Ramos (cell line): ENCODE measurements around the gene DONSON.

Experiments used
- in situ Hi-C: fragments of 300-500 bp; cut with MboI; formaldehyde crosslinking; loops from one replicate; pipeline ENCODE4 v1.14.3; 2022; ENCODE audit warnings: low sequenced_read_pairs; ENCODE audit not compliant: unreplicated experiment

The DONSON gene

DNA sequence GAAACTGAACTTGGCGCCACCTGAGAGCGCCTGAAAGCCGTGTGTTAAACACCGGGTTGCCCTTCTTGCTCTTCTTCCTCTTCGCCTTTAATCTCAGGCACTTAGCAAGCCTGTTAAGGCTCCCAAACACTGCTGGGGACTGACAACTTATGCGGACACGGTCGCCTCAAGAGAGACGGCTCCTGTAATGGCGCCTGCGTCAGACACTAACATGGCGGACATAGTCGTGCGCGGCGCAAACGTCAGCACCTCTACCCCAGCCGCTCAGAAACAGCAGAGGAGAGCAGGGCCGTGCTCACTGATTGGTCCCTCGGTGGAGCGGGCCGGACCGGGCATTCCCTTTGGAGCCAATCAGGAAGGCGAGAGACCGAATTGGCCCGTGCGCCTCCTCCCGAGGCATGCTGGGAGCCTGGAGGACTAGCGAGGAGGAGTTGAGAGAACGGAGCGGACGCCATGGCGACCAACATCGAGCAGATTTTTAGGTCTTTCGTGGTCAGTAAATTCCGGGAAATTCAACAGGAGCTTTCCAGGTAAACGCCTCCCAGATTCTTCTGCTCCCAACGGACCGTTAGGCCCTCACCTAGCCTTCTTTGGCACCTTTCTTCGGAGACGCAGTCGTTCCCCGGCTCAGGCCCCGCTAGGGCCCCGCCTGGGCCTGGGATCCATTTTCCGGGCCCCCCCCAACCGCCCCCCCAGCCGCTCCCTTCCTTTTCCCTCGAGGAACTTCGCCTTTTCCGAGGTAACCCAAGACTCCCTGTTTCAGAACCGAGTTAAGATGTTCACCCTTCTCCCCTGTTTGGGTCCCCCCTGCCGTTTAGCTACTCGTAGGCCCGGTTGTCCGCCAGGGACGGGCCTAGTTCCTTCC is 45.6 kb downstream of the DONSON start, which contains the start of gene SON:
SON (plus strand) TSS at position 399 of the 865 bp plus-strand sequence; CDS start at position 454, 55 bp downstream.
- in situ Hi-C loops, result no loop called here

DNA sequence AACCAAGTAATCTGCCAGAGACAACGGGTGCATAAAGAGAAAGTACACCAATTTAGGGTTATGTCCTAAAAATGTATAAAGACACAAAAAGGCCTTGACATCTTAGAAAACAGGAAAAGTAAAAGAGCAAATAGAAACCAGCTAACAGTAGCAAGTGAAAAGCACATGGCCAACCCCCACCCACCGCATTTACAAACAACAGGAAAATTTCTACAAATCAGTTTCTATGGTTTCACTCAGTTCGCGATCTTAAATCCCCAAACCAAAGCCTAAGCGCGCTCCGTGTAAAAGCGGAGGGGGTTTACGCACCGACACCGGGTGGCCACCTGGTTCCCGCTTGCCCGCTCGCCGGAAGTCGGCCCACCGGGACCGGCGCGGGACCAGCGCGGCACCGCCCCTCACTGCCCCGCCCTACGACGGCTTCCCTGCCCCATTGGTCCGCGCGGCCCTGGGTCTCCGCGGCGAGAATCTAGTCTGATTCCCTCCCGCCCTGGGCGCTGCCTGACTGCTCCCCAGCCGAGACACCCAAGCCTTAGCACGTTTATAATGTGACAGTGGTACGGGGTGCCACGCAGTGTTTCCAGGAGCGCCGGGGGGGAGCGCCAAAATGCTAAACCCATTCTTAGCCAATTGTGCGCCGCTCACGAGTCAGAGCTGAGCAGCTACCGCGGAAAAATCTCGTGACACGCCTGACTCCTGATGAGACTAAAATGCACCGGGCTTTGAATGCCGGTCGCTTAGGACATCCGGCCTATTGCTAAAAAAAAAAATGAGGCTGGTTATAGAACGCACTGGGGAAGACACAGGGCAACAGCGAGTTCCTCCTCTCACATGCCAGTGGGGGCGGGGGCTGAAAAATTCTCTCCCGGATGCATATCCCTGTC is 46.5 kb downstream of the DONSON start, which contains the start of gene GART:
GART (minus strand) TSS at position 362 of the 884 bp plus-strand sequence. CDS start 2,802 bp downstream, outside the sequence.
- in situ Hi-C loops, result no loop called here

DNA sequence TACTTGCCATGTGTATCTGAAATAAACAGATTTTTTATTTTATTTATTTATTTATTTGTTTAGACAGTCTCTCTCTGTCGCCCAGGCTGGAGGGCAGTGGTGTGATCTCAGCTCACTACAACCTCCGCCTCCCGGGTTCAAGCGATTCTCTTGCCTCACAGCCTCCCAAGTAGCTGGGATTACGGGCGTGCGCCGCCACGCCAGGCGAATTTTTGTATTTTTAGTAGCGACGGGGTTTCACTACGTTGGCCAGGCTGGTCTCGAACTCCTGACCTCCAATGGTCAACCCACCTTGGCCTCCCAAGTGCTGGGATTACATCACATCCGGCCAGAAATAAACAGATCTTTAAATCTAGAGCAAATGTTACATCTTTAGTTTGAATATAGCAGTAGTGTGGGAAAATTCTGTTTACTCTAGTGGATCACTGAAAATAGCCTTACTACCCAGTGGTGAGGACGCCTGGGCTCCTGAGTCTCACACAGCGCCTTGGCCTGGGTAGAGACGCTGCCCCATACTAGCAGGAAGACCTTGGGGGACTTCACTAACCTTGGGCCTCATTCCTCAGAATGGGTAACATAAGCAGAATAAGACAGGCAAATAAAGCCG is 47.3 kb downstream of the DONSON start:
- in situ Hi-C loops, result no loop called here

DNA sequence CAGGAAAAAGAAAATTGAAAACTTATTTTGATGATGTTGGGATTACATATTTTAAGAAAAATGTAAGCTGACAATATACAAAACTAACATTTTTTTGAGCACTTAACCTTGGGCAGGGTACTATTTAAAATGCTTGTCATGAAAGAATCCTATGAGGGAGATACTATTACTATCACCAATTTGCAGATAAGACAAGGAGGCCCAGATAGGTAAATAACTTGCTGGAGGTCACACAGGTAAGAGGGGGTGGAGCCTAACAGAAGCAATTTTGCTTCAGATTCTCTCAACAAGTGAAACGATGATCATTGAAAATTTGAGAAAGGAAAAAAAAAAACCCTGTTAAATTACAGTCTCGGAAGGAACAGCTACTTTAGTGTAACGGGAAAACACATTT is 47.8 kb downstream of the DONSON start:
- in situ Hi-C loops, result no loop called here

DNA sequence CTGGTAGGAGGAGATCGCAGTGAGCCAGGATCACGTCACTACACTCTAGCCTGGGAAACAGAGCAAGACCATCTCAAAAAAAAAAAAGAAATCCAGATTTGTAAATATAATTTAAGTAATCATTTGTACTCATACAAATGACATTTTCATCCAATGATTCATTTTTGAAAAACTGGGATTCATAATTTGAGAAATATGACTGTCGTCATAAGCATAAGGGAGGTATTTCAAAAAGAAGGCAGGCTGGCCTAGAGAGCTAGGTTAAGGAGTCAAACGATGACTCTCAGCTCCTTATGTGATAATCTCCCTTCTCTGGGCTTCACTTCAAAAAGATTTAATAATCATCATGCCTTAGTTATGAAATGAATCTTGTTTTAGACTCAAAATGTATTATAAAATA is 48.9 kb downstream of the DONSON start:
- in situ Hi-C loops, result no loop called here

DNA sequence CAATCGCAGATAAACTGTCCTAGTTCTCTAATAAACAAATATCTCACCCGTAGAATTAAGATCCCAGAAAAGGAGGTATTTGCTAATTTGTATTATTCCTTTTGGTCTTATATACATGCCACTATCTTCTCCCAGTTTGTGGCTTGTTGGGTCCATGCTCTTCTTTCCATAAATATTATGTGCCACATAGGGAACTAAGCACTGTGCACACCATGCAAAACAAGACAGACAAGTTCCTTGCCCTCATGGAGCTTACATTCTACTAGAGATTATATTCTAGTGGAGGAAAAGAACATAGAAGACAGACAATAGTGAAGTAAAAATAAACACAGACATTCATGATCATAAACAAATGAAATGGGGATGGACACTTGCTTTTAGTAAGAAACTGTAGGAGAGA is 51.3 kb downstream of the DONSON start:
- in situ Hi-C loops, result no loop called here

DNA sequence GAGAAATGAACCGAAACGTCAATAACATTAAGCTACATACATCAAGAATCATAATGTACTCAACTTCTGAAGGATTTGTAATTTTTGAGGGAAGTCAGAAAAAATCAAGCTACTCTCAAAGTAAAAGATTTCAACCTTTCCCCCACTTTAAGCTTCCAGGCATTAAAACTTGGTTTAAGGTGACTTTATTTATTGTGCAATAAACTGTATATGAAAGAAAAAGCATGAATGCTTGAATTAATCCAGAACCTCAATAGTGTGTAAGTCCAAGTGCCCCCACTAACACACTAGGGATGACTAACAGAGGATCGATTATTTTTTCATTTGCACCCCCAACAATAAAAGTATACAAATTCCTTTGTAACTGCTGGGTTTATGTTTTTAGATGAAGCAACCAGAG is 57.5 kb downstream of the DONSON start:
- in situ Hi-C loops, result no loop called here
